Measurements from ENCODE around the gene FHDC1. TPM values are rescaled to one million over a fixed set of nuclear protein-coding genes. Genes with fewer than 3 reads are reported as not detected.

Gene FHDC1
- total and polyA plus RNA-seq, 12 donors, result 0.08 to 0.43 (median 0.19) TPM

GRCh38 chr4:152935143-152935542, 980 bp upstream of the FHDC1 start:
- no peak overlapping the region for H3K27ac ChIP-seq
- no peak for DNase-seq
- ATAC-seq, result no peak
- peaks cover 0 to 31% (median 23%) of the 10 kb centered on the region in 9 donors for H3K4me1 ChIP-seq
- whole genome bisulfite sequencing, 2 donors, result 38 to 39% methylated on average over 16 of the region's 16 CpGs
- H3K4me3 ChIP-seq, result no peak overlapping the region
- intact Hi-C loops (cut with DNase I), result no loop called here
- no peaks in the 10 kb centered on the region for H3K36me3 ChIP-seq
- no peaks in the 10 kb centered on the region for H3K9me3 ChIP-seq
- peaks cover 0 to 74% (median 53%) of the 10 kb centered on the region in 7 donors for H3K27me3 ChIP-seq
- TF ChIP-seq CTCF (IDR thresholded peaks at IDR 0.05), result no peak

DNA sequence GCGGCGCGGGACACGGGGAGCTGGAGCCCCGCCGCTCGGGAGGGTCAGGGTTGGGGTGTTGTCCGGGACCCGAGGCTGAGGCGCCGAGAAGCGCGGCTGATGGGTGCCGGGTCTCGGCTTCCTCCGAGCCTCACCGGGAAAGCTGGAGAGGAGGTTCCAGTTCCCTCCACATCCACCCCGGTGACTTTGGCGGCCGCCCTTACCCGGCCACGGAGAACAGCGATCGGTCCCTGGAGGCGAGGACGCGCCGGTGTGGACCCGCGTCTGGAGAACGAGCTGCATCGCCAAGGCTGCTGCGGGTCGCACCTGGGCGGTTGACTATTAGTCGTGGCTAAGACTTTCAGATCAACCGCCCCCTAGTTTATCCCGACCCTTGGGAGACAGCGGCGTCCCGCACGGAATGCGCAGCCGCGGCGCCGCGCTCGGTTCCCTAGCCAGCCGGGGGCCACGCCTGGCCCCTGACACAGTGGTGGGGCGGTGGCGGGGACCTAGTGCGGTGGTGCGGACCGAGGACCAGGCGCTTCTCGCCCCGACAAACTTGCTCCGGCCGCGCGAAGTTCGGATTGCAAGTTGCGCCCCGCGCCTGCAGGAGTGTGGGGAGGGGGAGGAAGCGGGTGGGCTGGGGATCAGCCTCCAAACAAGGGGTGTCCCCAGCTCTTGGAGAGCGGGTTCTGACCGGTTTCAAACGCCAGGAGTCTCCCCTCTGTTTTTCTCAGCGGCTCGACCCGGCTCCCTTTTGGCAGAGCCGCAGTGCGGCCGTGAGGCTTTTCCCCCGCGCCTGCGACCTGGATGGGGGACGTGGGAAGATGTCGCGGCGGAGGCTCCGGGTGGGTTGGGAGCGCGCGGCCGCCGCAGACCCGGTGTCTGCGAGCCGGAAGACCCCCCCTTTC, 568 bp downstream of the FHDC1 start:
- peaks cover 0 to 90% (median 61%) of the 10 kb centered on the region in 7 donors for H3K27me3 ChIP-seq
- peak in 1 of 2 donors; percentile 24 for DNase-seq
- H3K27ac ChIP-seq, result no peak overlapping the region
- peak overlapping the region; percentile 37 to 65 (median 60) for H3K4me3 ChIP-seq
- peaks cover 0 to 31% (median 23%) of the 10 kb centered on the region in 9 donors for H3K4me1 ChIP-seq
- ATAC-seq, result peak; percentile 11 to 48 (median 39)
- no peaks in the 10 kb centered on the region for H3K9me3 ChIP-seq
- no peak for TF ChIP-seq CTCF (IDR thresholded peaks at IDR 0.05)
- intact Hi-C loops (cut with DNase I), result no loop called here
- no peaks in the 10 kb centered on the region for H3K36me3 ChIP-seq
- WGBS, 2 donors, result 1% methylated on average over 92 to 93 of the region's 93 CpGs

- Histone ChIP-seq H3K4me3 (peak overlapping the region; percentile 37 to 65 (median 60)), H3K27ac (peak overlapping the region in 2 of 10 donors; percentile 19 to 26)
- no peak for TF ChIP-seq CTCF (IDR thresholded peaks at IDR 0.05)
These were observed 1.5 kb downstream of the FHDC1 start for GRCh38 chr4:152937336-152938236.

More at GRCh38 chr4:152937336-152938236, 1.5 kb downstream of the FHDC1 start:
- peaks cover 0 to 96% (median 61%) of the 10 kb centered on the region in 7 donors for H3K27me3 ChIP-seq
- peaks cover 0 to 31% (median 23%) of the 10 kb centered on the region in 9 donors for H3K4me1 ChIP-seq
- DNase-seq, result peak; percentile 23 to 35
- H3K9me3 ChIP-seq, result no peaks in the 10 kb centered on the region
- H3K36me3 ChIP-seq, result no peaks in the 10 kb centered on the region
- intact Hi-C loops (cut with DNase I), result no loop called here
- peak; percentile 31 to 67 (median 52) for ATAC-seq
- 1% methylated on average over 87 to 90 of the region's 91 CpGs for WGBS, 2 donors
